Measurements from ENCODE around the gene DLX6. TPM values are rescaled to one million over a fixed set of nuclear protein-coding genes. Genes with fewer than 3 reads are reported as not detected.

DLX6 gene
- total and polyA plus RNA-seq, 3 donors from 2014 or later, result 6.6 to 10.1 (median 7.3) TPM

DNA sequence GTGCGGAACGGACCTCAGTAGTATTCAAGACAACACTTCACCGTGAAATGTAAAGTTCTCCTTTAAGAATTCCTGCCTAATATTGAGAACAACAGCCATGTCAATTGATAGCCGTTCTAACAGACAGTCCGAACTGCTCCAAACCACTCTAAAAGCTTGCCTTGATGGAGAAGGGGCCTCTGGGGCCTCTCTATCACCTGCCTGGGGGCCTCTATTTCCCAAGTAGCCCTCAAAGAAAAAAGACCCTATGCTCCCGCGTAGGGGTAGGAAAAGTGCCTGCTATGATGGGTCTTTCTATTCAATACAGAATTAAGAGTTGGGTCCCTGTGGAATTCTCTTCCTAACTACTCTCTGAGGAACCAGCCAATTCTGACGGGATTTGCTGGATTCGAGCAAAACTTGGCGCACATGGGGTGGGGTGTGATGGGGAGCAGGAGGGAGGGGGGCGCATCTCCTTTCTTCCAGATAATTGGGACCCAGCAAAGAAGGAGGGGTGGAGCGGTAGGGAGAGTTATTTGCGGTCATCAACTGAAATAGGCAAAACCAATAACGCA lies 8.3 kb upstream of the DLX6 start:
- DNase-seq, result no peak
- Histone ChIP-seq H3K4me3 (no peak overlapping the region), H3K4me1 (no peaks in the 10 kb centered on the region), H3K27me3 (peaks cover 5% of the 10 kb centered on the region), H3K36me3 (ENCODE audit: low read depth, missing control alignments) (no peaks in the 10 kb centered on the region), H3K9me3 (no peaks in the 10 kb centered on the region), H3K27ac (no peak overlapping the region)
- 7 to 10% methylated on average over 14 of the region's 14 CpGs for WGBS, 2 donors
- intact Hi-C loops (cut with DNase I; ENCODE audit: low total_unique reads), result no loop called here
- TF ChIP-seq, protein P1, sequence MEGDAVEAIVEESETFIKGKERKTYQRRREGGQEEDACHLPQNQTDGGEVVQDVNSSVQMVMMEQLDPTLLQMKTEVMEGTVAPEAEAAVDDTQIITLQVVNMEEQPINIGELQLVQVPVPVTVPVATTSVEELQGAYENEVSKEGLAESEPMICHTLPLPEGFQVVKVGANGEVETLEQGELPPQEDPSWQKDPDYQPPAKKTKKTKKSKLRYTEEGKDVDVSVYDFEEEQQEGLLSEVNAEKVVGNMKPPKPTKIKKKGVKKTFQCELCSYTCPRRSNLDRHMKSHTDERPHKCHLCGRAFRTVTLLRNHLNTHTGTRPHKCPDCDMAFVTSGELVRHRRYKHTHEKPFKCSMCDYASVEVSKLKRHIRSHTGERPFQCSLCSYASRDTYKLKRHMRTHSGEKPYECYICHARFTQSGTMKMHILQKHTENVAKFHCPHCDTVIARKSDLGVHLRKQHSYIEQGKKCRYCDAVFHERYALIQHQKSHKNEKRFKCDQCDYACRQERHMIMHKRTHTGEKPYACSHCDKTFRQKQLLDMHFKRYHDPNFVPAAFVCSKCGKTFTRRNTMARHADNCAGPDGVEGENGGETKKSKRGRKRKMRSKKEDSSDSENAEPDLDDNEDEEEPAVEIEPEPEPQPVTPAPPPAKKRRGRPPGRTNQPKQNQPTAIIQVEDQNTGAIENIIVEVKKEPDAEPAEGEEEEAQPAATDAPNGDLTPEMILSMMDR (IDR thresholded peaks at IDR 0.05), result no peak
- no peak for TF ChIP-seq POLR2A (IDR thresholded peaks at IDR 0.05)

DNA sequence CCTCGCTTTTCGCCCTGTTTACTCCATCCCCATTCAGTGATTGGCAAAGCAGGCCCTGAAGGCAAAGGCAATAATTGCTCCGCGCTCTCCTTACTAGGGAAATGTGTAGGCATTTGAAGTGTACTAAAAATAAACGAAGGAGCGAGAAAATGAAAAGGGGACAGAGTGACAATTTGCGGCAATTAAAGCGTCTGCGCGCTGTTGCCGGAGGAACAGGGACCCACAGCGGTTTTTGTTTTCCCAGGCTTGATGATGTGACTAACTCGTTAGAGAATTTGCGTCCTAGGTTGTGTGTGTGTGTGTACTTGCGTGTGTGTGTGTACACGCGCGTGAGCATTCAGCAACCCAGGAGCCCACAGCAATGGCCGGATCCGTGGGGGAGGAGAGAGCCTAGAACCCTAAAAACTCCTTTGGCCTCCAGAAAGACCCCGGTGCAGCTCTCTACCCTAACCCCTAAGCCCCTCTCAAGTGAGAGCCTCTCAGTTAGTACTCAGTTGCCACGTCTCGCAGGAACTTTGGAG lies 7.8 kb upstream of the DLX6 start:
- DNase-seq, result no peak
- peaks cover 5% of the 10 kb centered on the region for H3K27me3 ChIP-seq
- TF ChIP-seq POLR2A (IDR thresholded peaks at IDR 0.05), result no peak
- TF ChIP-seq, protein P1 (IDR thresholded peaks at IDR 0.05), result no peak

DNA sequence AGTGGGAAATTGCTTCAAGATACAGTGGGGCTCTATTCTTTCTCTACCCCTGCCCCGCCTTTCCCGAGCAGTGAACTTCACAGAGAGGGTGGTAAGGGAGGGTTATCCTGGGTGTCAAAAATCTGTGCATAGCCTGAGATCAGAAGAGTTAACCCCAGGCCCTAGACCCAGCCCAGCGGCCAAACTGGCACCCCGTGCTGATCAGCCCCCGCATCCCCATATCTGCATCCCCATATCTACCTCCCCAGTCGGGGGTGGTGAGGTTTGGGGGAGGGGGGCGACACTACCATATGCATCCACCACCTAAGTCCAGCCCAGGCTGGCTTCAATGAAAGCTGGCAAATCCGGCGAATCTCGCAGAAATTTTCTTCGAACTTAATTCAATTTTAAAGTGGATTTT lies 7.0 kb upstream of the DLX6 start:
- Histone ChIP-seq H3K4me3 (no peak overlapping the region), H3K4me1 (no peaks in the 10 kb centered on the region), H3K9me3 (no peaks in the 10 kb centered on the region), H3K27ac (no peak overlapping the region), H3K36me3 (ENCODE audit: low read depth, missing control alignments) (no peaks in the 10 kb centered on the region), H3K27me3 (no peaks in the 10 kb centered on the region)
- no peak for DNase-seq
- TF ChIP-seq, protein P1 (IDR thresholded peaks at IDR 0.05), result no peak
- no peak for TF ChIP-seq POLR2A (IDR thresholded peaks at IDR 0.05)
- WGBS, 2 donors, result 6 to 7% methylated on average over 9 to 11 of the region's 11 CpGs
- intact Hi-C loops (cut with DNase I; ENCODE audit: low total_unique reads), result no loop called here

More for the DNA sequence above, 7.8 kb upstream of the DLX6 start:
- no peak overlapping the region for H3K4me3 ChIP-seq
- 9 to 11% methylated on average over 23 of the region's 23 CpGs for WGBS, 2 donors
- intact Hi-C loops (cut with DNase I; ENCODE audit: low total_unique reads), result no loop called here
- H3K36me3 ChIP-seq (ENCODE audit: low read depth, missing control alignments), result no peaks in the 10 kb centered on the region
- no peak overlapping the region for H3K27ac ChIP-seq
- no peaks in the 10 kb centered on the region for H3K9me3 ChIP-seq
- no peaks in the 10 kb centered on the region for H3K4me1 ChIP-seq

DNA sequence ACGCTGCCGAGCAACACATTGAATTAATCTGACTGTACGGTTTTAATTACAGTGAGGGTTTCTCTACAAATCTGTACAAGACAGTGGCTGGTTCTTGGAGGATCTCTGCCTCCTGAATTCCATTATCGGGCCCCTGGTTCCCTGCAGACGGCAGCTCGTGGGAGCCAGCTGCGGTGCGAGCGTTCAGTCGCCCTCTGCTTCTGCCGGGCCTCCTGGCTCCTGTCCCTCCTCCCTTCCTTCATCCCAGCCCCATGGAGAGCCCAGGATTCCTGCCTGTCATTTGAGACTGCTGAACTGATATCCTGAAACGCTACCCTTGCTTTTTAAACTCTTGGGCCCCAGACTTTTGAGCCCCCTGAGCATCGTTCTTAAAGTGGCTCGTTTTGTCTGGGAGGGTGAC lies 6.6 kb upstream of the DLX6 start:
- H3K9me3 ChIP-seq, result no peaks in the 10 kb centered on the region
- TF ChIP-seq, protein P1 (IDR thresholded peaks at IDR 0.05), result no peak
- no peak for TF ChIP-seq POLR2A (IDR thresholded peaks at IDR 0.05)
- H3K27me3 ChIP-seq, result no peaks in the 10 kb centered on the region
- no peak for DNase-seq
- no peaks in the 10 kb centered on the region for H3K4me1 ChIP-seq
- no peak overlapping the region for H3K4me3 ChIP-seq
- WGBS, 2 donors, result 2 to 4% methylated on average over 10 to 14 of the region's 14 CpGs
- intact Hi-C loops (cut with DNase I; ENCODE audit: low total_unique reads), result no loop called here
- H3K27ac ChIP-seq, result no peak overlapping the region
- no peaks in the 10 kb centered on the region for H3K36me3 ChIP-seq (ENCODE audit: low read depth, missing control alignments)

DNA sequence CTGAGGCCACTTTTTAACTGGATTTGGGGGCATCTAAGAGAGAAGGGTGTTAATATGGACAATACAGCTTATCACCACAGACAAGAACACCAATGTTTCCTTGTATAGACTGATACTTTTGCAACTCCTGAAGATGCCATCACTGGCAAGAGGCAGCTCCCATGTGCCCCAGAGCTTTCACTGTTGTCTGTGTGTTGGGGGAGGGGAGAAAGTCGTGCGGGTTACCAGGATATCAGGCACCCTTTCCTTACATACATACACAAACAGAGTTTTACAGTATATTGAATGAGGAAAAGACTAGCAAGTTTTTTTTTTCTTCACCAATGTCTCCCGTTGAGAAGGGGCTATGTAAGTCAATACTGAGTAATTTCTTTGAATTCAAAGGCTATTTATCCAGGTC lies 4.1 kb upstream of the DLX6 start:
- Histone ChIP-seq H3K36me3 (ENCODE audit: low read depth, missing control alignments) (no peaks in the 10 kb centered on the region), H3K4me3 (no peak overlapping the region), H3K27ac (no peak overlapping the region), H3K27me3 (peaks cover 7% of the 10 kb centered on the region), H3K4me1 (no peaks in the 10 kb centered on the region), H3K9me3 (no peaks in the 10 kb centered on the region)
- intact Hi-C loops (cut with DNase I; ENCODE audit: low total_unique reads), result no loop called here
- WGBS, 2 donors, result 16 to 23% methylated on average over 3 of the region's 3 CpGs
- no peak for DNase-seq
- TF ChIP-seq, protein P1 (IDR thresholded peaks at IDR 0.05), result no peak
- TF ChIP-seq POLR2A (IDR thresholded peaks at IDR 0.05), result no peak
